HepG2 (cell line): ENCODE results near the gene SYTL2. TPM values are rescaled to one million over a fixed set of nuclear protein-coding genes. Genes with fewer than 3 reads are reported as not detected.

Experiments used
- CSRNP2 ChIP-seq: sonication (generic); formaldehyde crosslinking; conservative IDR thresholded peaks from 2 replicates; pipeline ENCODE4 v1.8.0; 2022; ENCODE audit warnings: low read depth, missing genetic modification reagents
- GFI1 ChIP-seq: sonication (generic); formaldehyde crosslinking; IDR thresholded peaks from 2 replicates; pipeline ENCODE4 v1.5.0; 2020; ENCODE audit warnings: missing genetic modification reagents, mild to moderate bottlenecking, borderline replicate concordance
- HOXA9 ChIP-seq: sonication (generic); formaldehyde crosslinking; IDR thresholded peaks from 2 replicates; pipeline ENCODE4 v1.8.1; 2022; ENCODE audit warnings: missing genetic modification reagents, mild to moderate bottlenecking, moderate library complexity, borderline replicate concordance
- NFRKB ChIP-seq: fragments of 450-650 bp; IDR thresholded peaks from 2 replicates; pipeline ENCODE4 v1.6.1; 2017
- PAWR ChIP-seq: sonication (generic); formaldehyde crosslinking; IDR thresholded peaks from 2 replicates; pipeline ENCODE4 v1.4.0; 2020; ENCODE audit warnings: missing genetic modification reagents, mild to moderate bottlenecking, borderline replicate concordance
- SMYD3 ChIP-seq: sonication (generic); formaldehyde crosslinking; IDR thresholded peaks from 2 replicates; pipeline ENCODE4 v1.8.1; 2023; ENCODE audit warnings: mild to moderate bottlenecking, missing genetic modification reagents
- SSRP1 ChIP-seq: IDR thresholded peaks from 2 replicates; pipeline ENCODE4 v1.6.1; 2016; ENCODE audit warnings: control low read depth
- TCF12 ChIP-seq, 2 experiments: fragments of 450-650 bp in 1 of 2; sonication (generic) in 1 of 2; formaldehyde crosslinking in 1 of 2; IDR thresholded peaks; 2 replicates each; pipeline versions ENCODE4 v1.6.1 to v1.8.0; 2017 to 2022; ENCODE audit warnings: antibody characterized with exemption in 1 of 2, mild to moderate bottlenecking in 1 of 2, missing genetic modification reagents in 1 of 2, moderate library complexity in 1 of 2
- ZMYM2 ChIP-seq: sonication (generic); formaldehyde crosslinking; IDR thresholded peaks from 2 replicates; pipeline ENCODE4 v1.8.0; 2022; ENCODE audit warnings: mild to moderate bottlenecking, missing genetic modification reagents
- ZNF234 ChIP-seq: sonication (generic); formaldehyde crosslinking; conservative IDR thresholded peaks from 2 replicates; pipeline ENCODE4 v1.5.1; 2020; ENCODE audit warnings: mild to moderate bottlenecking, missing genetic modification reagents
- ZNF251 ChIP-seq: sonication (generic); formaldehyde crosslinking; IDR thresholded peaks from 2 replicates; pipeline ENCODE4 v1.9.0; 2021; ENCODE audit warnings: mild to moderate bottlenecking, missing genetic modification reagents
- ZNF3 ChIP-seq: IDR thresholded peaks from 2 replicates; pipeline ENCODE4 v1.7.0; 2017; ENCODE audit warnings: inconsistent platforms
- ZNF496 ChIP-seq: sonication (generic); formaldehyde crosslinking; IDR thresholded peaks from 2 replicates; pipeline ENCODE4 v1.8.1; 2023; ENCODE audit warnings: mild to moderate bottlenecking, moderate library complexity, missing genetic modification reagents; ENCODE audit not compliant: insufficient replicate concordance
- ZNF510 ChIP-seq: sonication (generic); formaldehyde crosslinking; IDR thresholded peaks from 2 replicates; pipeline ENCODE4 v1.4.0; 2020; ENCODE audit warnings: low read depth, mild to moderate bottlenecking, missing genetic modification reagents
- ZNF570 ChIP-seq: sonication (generic); formaldehyde crosslinking; IDR thresholded peaks from 2 replicates; pipeline ENCODE4 v1.4.0; 2020; ENCODE audit warnings: mild to moderate bottlenecking, missing genetic modification reagents, borderline replicate concordance
- ZNF788 ChIP-seq: sonication (generic); formaldehyde crosslinking; IDR thresholded peaks from 2 replicates; pipeline ENCODE4 v1.5.0; 2020; ENCODE audit warnings: mild to moderate bottlenecking, missing genetic modification reagents, borderline replicate concordance
- ZNF839 ChIP-seq: sonication (generic); formaldehyde crosslinking; IDR thresholded peaks from 2 replicates; pipeline ENCODE4 v1.4.0; 2020; ENCODE audit warnings: missing genetic modification reagents, mild to moderate bottlenecking, borderline replicate concordance
- ZNF878 ChIP-seq: sonication (generic); formaldehyde crosslinking; IDR thresholded peaks from 2 replicates; pipeline ENCODE4 v1.8.1; 2023; ENCODE audit warnings: mild to moderate bottlenecking, missing genetic modification reagents, moderate library complexity
- polyA plus RNA-seq, 8 experiments: library from polyadenylated mRNA; depleted of rRNA in 3 of 8; stranded (reverse) in 7 of 8; unstranded in 1 of 8; fragments of >200 nt; fragmentation: Illumina TruSeq in 4 of 8; extraction: Trizol in 4 of 8; gene quantifications; 2 replicates each; pipeline versions ENCODE4 v1.2.1 to v1.2.3, GENCODE V29; 2011 to 2016; ENCODE audit warnings: low read depth in 4 of 8, missing spikeins in 1 of 8, mixed read lengths in 1 of 8; ENCODE audit not compliant: insufficient read depth in 1 of 8
- total RNA-seq, 5 experiments: library from RNA; depleted of rRNA; stranded (reverse); fragments of >200 nt; fragmentation: Illumina TruSeq; extraction: Trizol; gene quantifications; 2 replicates each; pipeline ENCODE4 v1.2.3, GENCODE V29; 2016; ENCODE audit warnings: low read depth in 1 of 5
- TF ChIP-seq, protein P1 (sequence below): sonication (generic); formaldehyde crosslinking; IDR thresholded peaks from 2 replicates; pipeline ENCODE4 v1.9.0; 2022; ENCODE audit warnings: low read depth, missing genetic modification reagents
- TF ChIP-seq, protein P2 (sequence below): IDR thresholded peaks from 2 replicates; pipeline ENCODE4 v1.6.1; 2016; ENCODE audit warnings: control low read depth
- TF ChIP-seq, protein P3 (sequence below): sonication (generic); formaldehyde crosslinking; IDR thresholded peaks from 2 replicates; pipeline ENCODE4 v1.9.0; 2021; ENCODE audit warnings: missing genetic modification reagents, borderline replicate concordance
- TF ChIP-seq, protein P4 (sequence below): fragments of 450-650 bp; IDR thresholded peaks from 2 replicates; pipeline ENCODE4 v1.6.1; 2016

The SYTL2 gene
- total and polyA plus RNA-seq, 2 of the 13 experiments (the other 11 are each of a cell fraction or from before 2014, with no cell fraction given): 0.77 to 0.90 TPM

GRCh38 chr11:85854557-85855340, 43.8 kb upstream of the SYTL2 start (continued):
- TF ChIP-seq, protein P1, sequence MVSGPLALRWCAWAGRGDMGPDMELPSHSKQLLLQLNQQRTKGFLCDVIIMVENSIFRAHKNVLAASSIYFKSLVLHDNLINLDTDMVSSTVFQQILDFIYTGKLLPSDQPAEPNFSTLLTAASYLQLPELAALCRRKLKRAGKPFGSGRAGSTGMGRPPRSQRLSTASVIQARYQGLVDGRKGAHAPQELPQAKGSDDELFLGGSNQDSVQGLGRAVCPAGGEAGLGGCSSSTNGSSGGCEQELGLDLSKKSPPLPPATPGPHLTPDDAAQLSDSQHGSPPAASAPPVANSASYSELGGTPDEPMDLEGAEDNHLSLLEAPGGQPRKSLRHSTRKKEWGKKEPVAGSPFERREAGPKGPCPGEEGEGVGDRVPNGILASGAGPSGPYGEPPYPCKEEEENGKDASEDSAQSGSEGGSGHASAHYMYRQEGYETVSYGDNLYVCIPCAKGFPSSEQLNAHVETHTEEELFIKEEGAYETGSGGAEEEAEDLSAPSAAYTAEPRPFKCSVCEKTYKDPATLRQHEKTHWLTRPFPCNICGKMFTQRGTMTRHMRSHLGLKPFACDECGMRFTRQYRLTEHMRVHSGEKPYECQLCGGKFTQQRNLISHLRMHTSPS: peak; percentile 43; the same call in 1 of the 2 replicates
- TF ChIP-seq ZNF3 (no peak), ZMYM2 (peak; percentile 68), ZNF788 (CRISPR knock-in tag) (peak; percentile 89; the same call in 1 of the 2 replicates), ZNF234 (CRISPR knock-in tag) (no peak; the same call in 1 of the 2 replicates), CSRNP2 (CRISPR knock-in tag) (no peak), ZNF510 (CRISPR knock-in tag) (peak; percentile 94), SMYD3 (CRISPR knock-in tag) (peak; percentile 94; the same call in 1 of the 2 replicates), PAWR (CRISPR knock-in tag) (peak; percentile 50; the same call in 1 of the 2 replicates), ZNF878 (CRISPR knock-in tag) (peak; percentile 83; the same call in 1 of the 2 replicates), GFI1 (CRISPR knock-in tag) (peak; percentile 80), TCF12 (IDR thresholded peaks at IDR 0.05) (no peak), TCF12 (CRISPR knock-in tag; IDR thresholded peaks at IDR 0.05) (peak; percentile 85), ZNF570 (no peak), ZNF839 (0 out of 2 replicates have a peak, but pooled peaks have one; percentile 82), ZNF496 (no peak), SSRP1 (CRISPR knock-in tag) (0 out of 2 replicates have a peak, but pooled peaks have one; percentile 69), NFRKB (no peak), ZNF251 (CRISPR knock-in tag) (0 out of 2 replicates have a peak, but pooled peaks have one; percentile 36), HOXA9 (CRISPR knock-in tag) (0 out of 2 replicates have a peak, but pooled peaks have one; percentile 61)
- TF ChIP-seq, protein P2, sequence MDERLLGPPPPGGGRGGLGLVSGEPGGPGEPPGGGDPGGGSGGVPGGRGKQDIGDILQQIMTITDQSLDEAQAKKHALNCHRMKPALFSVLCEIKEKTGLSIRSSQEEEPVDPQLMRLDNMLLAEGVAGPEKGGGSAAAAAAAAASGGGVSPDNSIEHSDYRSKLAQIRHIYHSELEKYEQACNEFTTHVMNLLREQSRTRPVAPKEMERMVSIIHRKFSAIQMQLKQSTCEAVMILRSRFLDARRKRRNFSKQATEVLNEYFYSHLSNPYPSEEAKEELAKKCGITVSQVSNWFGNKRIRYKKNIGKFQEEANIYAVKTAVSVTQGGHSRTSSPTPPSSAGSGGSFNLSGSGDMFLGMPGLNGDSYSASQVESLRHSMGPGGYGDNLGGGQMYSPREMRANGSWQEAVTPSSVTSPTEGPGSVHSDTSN: no peak
- TF ChIP-seq, protein P3, sequence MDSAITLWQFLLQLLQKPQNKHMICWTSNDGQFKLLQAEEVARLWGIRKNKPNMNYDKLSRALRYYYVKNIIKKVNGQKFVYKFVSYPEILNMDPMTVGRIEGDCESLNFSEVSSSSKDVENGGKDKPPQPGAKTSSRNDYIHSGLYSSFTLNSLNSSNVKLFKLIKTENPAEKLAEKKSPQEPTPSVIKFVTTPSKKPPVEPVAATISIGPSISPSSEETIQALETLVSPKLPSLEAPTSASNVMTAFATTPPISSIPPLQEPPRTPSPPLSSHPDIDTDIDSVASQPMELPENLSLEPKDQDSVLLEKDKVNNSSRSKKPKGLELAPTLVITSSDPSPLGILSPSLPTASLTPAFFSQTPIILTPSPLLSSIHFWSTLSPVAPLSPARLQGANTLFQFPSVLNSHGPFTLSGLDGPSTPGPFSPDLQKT (CRISPR knock-in tag): no peak
- TF ChIP-seq, protein P4, sequence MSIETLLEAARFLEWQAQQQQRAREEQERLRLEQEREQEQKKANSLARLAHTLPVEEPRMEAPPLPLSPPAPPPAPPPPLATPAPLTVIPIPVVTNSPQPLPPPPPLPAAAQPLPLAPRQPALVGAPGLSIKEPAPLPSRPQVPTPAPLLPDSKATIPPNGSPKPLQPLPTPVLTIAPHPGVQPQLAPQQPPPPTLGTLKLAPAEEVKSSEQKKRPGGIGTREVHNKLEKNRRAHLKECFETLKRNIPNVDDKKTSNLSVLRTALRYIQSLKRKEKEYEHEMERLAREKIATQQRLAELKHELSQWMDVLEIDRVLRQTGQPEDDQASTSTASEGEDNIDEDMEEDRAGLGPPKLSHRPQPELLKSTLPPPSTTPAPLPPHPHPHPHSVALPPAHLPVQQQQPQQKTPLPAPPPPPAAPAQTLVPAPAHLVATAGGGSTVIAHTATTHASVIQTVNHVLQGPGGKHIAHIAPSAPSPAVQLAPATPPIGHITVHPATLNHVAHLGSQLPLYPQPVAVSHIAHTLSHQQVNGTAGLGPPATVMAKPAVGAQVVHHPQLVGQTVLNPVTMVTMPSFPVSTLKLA: no peak
